WTC11 (cell line): Measurements from ENCODE around the gene DAB1. TPM values are rescaled to one million over a fixed set of nuclear protein-coding genes. Genes with fewer than 3 reads are reported as not detected.

Experiments used
- ATAC-seq: fragments of 200-7000 bp; cut with Tn5 transposase; 2 replicates; pipeline ENCODE4 v1.10.0; 2021; ENCODE audit warnings: mild to moderate bottlenecking, moderate library complexity
- CTCF ChIA-PET: fragments of 300-600 bp; sonication (Branson Sonifier 250); formaldehyde crosslinking; loops from one replicate; lab custom pipeline; 2021; ENCODE audit warnings: antibody characterized with exemption; lab: Charles Lee
- POLR2A ChIA-PET: fragments of 350-600 bp; sonication (Branson Sonifier 250); formaldehyde crosslinking; loops from one replicate; lab custom pipeline; 2021; ENCODE audit warnings: antibody characterized with exemption; lab: Charles Lee
- DNase-seq: peaks from one replicate; pipeline ENCODE4 v3.0.0; 2021; ENCODE audit warnings: low spot score
- H3K27ac Mint-ChIP-seq: 2 replicates; pipeline ENCODE4 v1.8.0; 2021; ENCODE audit warnings: mixed read lengths
- H3K27me3 Mint-ChIP-seq: 2 replicates; pipeline ENCODE4 v1.8.0; 2021; ENCODE audit warnings: low read depth, mild to moderate bottlenecking, moderate library complexity, mixed read lengths
- H3K36me3 Mint-ChIP-seq: 2 replicates; pipeline ENCODE4 v1.8.0; 2021; ENCODE audit warnings: mixed read lengths
- H3K4me1 Mint-ChIP-seq: 2 replicates; pipeline ENCODE4 v1.8.0; 2022; ENCODE audit warnings: mixed read lengths
- H3K4me3 Mint-ChIP-seq: 2 replicates; pipeline ENCODE4 v1.8.0; 2021; ENCODE audit warnings: mild to moderate bottlenecking, moderate library complexity, mixed read lengths
- H3K9me3 Mint-ChIP-seq: 2 replicates; pipeline ENCODE4 v1.8.0; 2021; ENCODE audit warnings: mixed read lengths
- CDX4 ChIP-seq: fragments of 250-450 bp; sonication (Bioruptor Pico); IDR thresholded peaks from 2 replicates; pipeline ENCODE4 v1.9.0; 2021; ENCODE audit warnings: moderate library complexity, mild to moderate bottlenecking, inconsistent platforms, borderline replicate concordance
- E2F1 ChIP-seq: sonication (generic); formaldehyde crosslinking; IDR thresholded peaks from 2 replicates; pipeline ENCODE4 v1.8.0; 2022; ENCODE audit warnings: mild to moderate bottlenecking, missing genetic modification reagents
- ELF4 ChIP-seq: sonication (generic); formaldehyde crosslinking; IDR thresholded peaks from 2 replicates; pipeline ENCODE4 v1.8.1; 2022; ENCODE audit warnings: low read depth, mild to moderate bottlenecking, moderate library complexity, missing genetic modification reagents
- FOXK1 ChIP-seq: sonication (generic); formaldehyde crosslinking; IDR thresholded peaks from 2 replicates; pipeline ENCODE4 v1.8.0; 2022; ENCODE audit warnings: mild to moderate bottlenecking, moderate library complexity, missing genetic modification reagents
- FOXP1 ChIP-seq: sonication (generic); formaldehyde crosslinking; IDR thresholded peaks from 2 replicates; pipeline ENCODE4 v1.8.0; 2022; ENCODE audit warnings: missing genetic modification reagents, mild to moderate bottlenecking, moderate library complexity, borderline replicate concordance
- JUN ChIP-seq: sonication (generic); formaldehyde crosslinking; IDR thresholded peaks from 2 replicates; pipeline ENCODE4 v1.8.0; 2023; ENCODE audit warnings: mild to moderate bottlenecking, missing genetic modification reagents
- MAX ChIP-seq: sonication (generic); formaldehyde crosslinking; IDR thresholded peaks from 2 replicates; pipeline ENCODE4 v1.8.0; 2022; ENCODE audit warnings: mild to moderate bottlenecking, missing genetic modification reagents
- MXD4 ChIP-seq: fragments of 250-450 bp; sonication (Bioruptor Pico); IDR thresholded peaks from 2 replicates; pipeline ENCODE4 v1.8.0; 2021; ENCODE audit warnings: mild to moderate bottlenecking, moderate library complexity, borderline replicate concordance
- NFYB ChIP-seq: sonication (generic); formaldehyde crosslinking; conservative IDR thresholded peaks from 2 replicates; pipeline ENCODE4 v1.8.0; 2022; ENCODE audit warnings: low read depth, missing genetic modification reagents
- NR2C2 ChIP-seq: sonication (generic); formaldehyde crosslinking; IDR thresholded peaks from 2 replicates; pipeline ENCODE4 v1.8.0; 2022; ENCODE audit warnings: mild to moderate bottlenecking, missing genetic modification reagents
- PRDM15 ChIP-seq: sonication (generic); formaldehyde crosslinking; IDR thresholded peaks from 2 replicates; pipeline ENCODE4 v1.8.0; 2022; ENCODE audit warnings: missing genetic modification reagents
- PREB ChIP-seq: sonication (generic); formaldehyde crosslinking; IDR thresholded peaks from 2 replicates; pipeline ENCODE4 v1.8.1; 2022; ENCODE audit warnings: mild to moderate bottlenecking, missing genetic modification reagents, moderate library complexity, borderline replicate concordance
- TEAD4 ChIP-seq: sonication (generic); formaldehyde crosslinking; IDR thresholded peaks from 2 replicates; pipeline ENCODE4 v1.8.0; 2022; ENCODE audit warnings: mild to moderate bottlenecking, missing genetic modification reagents
- USF1 ChIP-seq: sonication (generic); formaldehyde crosslinking; IDR thresholded peaks from 2 replicates; pipeline ENCODE4 v1.8.0; 2022; ENCODE audit warnings: mild to moderate bottlenecking, missing genetic modification reagents
- ZBTB21 ChIP-seq: sonication (generic); formaldehyde crosslinking; IDR thresholded peaks from 2 replicates; pipeline ENCODE4 v1.8.1; 2023; ENCODE audit warnings: mild to moderate bottlenecking, missing genetic modification reagents, borderline replicate concordance
- ZMAT4 ChIP-seq: fragments of 250-450 bp; sonication (Bioruptor Pico); IDR thresholded peaks from 2 replicates; pipeline ENCODE4 v1.9.0; 2021; ENCODE audit warnings: mild to moderate bottlenecking
- ZNF138 ChIP-seq: sonication (generic); formaldehyde crosslinking; conservative IDR thresholded peaks from 2 replicates; pipeline ENCODE4 v1.8.1; 2022; ENCODE audit warnings: mild to moderate bottlenecking, moderate library complexity, missing genetic modification reagents
- ZNF317 ChIP-seq: sonication (generic); formaldehyde crosslinking; IDR thresholded peaks from 2 replicates; pipeline ENCODE4 v1.8.1; 2023; ENCODE audit warnings: low read depth, mild to moderate bottlenecking, moderate library complexity, missing genetic modification reagents, borderline replicate concordance
- ZNF423 ChIP-seq: fragments of 250-450 bp; sonication (Bioruptor Pico); IDR thresholded peaks from 2 replicates; pipeline ENCODE4 v2.1.2; 2022; ENCODE audit warnings: mild to moderate bottlenecking, moderate library complexity
- ZNF532 ChIP-seq: fragments of 250-450 bp; sonication (Bioruptor Pico); IDR thresholded peaks from 2 replicates; pipeline ENCODE4 v1.9.0; 2021; ENCODE audit warnings: mild to moderate bottlenecking, borderline replicate concordance
- ZSCAN18 ChIP-seq: fragments of 250-450 bp; sonication (Bioruptor Pico); IDR thresholded peaks from 2 replicates; pipeline ENCODE4 v2.1.2; 2022; ENCODE audit warnings: mild to moderate bottlenecking, moderate library complexity
- total RNA-seq: library from RNA; stranded (reverse); gene quantifications from 3 replicates; pipeline ENCODE4 v1.2.3, GENCODE V29; 2021

The DAB1 gene
- total RNA-seq, 1 experiment from 2014 or later, result 10.7 TPM

- TF ChIP-seq ZNF532 (CRISPR knock-in tag) (no peak), ELF4 (CRISPR knock-in tag) (no peak), PREB (CRISPR knock-in tag) (no peak), JUN (CRISPR knock-in tag) (no peak), ZBTB21 (no peak), ZNF423 (CRISPR knock-in tag) (no peak), ZMAT4 (no peak), MXD4 (no peak), NR2C2 (CRISPR knock-in tag) (no peak), PRDM15 (CRISPR knock-in tag) (no peak), NFYB (CRISPR knock-in tag) (no peak), MAX (CRISPR knock-in tag) (no peak), ZNF317 (CRISPR knock-in tag) (no peak), FOXK1 (CRISPR knock-in tag) (no peak), ZNF138 (no peak), E2F1 (CRISPR knock-in tag) (no peak)
These were observed 375.0 kb downstream of the DAB1 start (continued) for GRCh38 chr1:57048856-57049255.

- CTCF ChIA-PET, result no interaction called here
- 0 out of 2 replicates have a peak, but pooled peaks cover 3% of the 10 kb centered on the region for H3K9me3 Mint-ChIP-seq
- no peak for DNase-seq
- peaks cover 29% of the 10 kb centered on the region for H3K4me1 Mint-ChIP-seq
- no peaks in the 10 kb centered on the region for H3K36me3 Mint-ChIP-seq
- no peak overlapping the region for H3K27ac Mint-ChIP-seq
- peaks cover 7% of the 10 kb centered on the region; the same call in 1 of the 2 replicates for H3K27me3 Mint-ChIP-seq
- ATAC-seq, result no peak
- POLR2A ChIA-PET, result no interaction called here
- H3K4me3 Mint-ChIP-seq, result no peak overlapping the region
- TF ChIP-seq USF1 (CRISPR knock-in tag), result no peak
- TF ChIP-seq FOXP1 (CRISPR knock-in tag), result no peak
- TF ChIP-seq ZSCAN18 (CRISPR knock-in tag), result no peak
- TF ChIP-seq CDX4 (CRISPR knock-in tag), result no peak
- TF ChIP-seq TEAD4 (CRISPR knock-in tag), result no peak
These were observed 377.4 kb downstream of the DAB1 start for GRCh38 chr1:57046462-57046861.
